ACHN (cell line): Measurements from ENCODE around the gene NR2C2AP.

ENCODE experiments used
- DNase-seq: peaks from one replicate; pipeline ENCODE4 v3.0.0-alpha.2; 2015
- in situ Hi-C: cut with HindIII; loops from 2 replicates; pipeline ENCODE4 v1.10.0; 2017; ENCODE audit warnings: low sequenced_read_pairs, low pct_ligation_motif_present, low pct_unique_long_range_greater_than_20kb

The NR2C2AP gene

GRCh38 chr19:19218911-19219310, 15.7 kb upstream of the NR2C2AP start:
- in situ Hi-C loops = no loop called here
- no peak for DNase-seq

GRCh38 chr19:19217099-19217498, 13.9 kb upstream of the NR2C2AP start:
- in situ Hi-C loops = no loop called here
- no peak for DNase-seq

- in situ Hi-C loops = no loop called here
- DNase-seq = no peak
Measured at GRCh38 chr19:19215792-19216191, 12.6 kb upstream of the NR2C2AP start.

GRCh38 chr19:19214892-19215291, 11.7 kb upstream of the NR2C2AP start:
- in situ Hi-C loops = no loop called here
- peak; percentile 61 for DNase-seq

- no peak for DNase-seq
- in situ Hi-C loops = no loop called here
Measured at GRCh38 chr19:19214159-19214490, 10.9 kb upstream of the NR2C2AP start.

- in situ Hi-C loops = no loop called here
- no peak for DNase-seq
Measured at GRCh38 chr19:19213426-19214158, 10.4 kb upstream of the NR2C2AP start.

GRCh38 chr19:19212916-19213315, 9.7 kb upstream of the NR2C2AP start:
- in situ Hi-C loops = no loop called here
- no peak for DNase-seq

GRCh38 chr19:19211499-19212420, 8.5 kb upstream of the NR2C2AP start, which contains the start of gene NCAN:
Gene NCAN, plus strand, starts transcription at chr19:19211958. Its CDS starts 4,996 bp downstream, at chr19:19216954.
- in situ Hi-C loops = no loop called here
- no peak for DNase-seq

GRCh38 chr19:19209372-19209771, 6.2 kb upstream of the NR2C2AP start:
- no peak for DNase-seq

GRCh38 chr19:19207637-19208572, 4.7 kb upstream of the NR2C2AP start:
- in situ Hi-C loops = no loop called here

More at GRCh38 chr19:19209372-19209771, 6.2 kb upstream of the NR2C2AP start:
- in situ Hi-C loops = no loop called here

GRCh38 chr19:19206938-19207337, 3.7 kb upstream of the NR2C2AP start:
- no peak for DNase-seq
- in situ Hi-C loops = no loop called here

More at GRCh38 chr19:19207637-19208572, 4.7 kb upstream of the NR2C2AP start:
- no peak for DNase-seq

GRCh38 chr19:19205416-19206410, 2.5 kb upstream of the NR2C2AP start:
- DNase-seq = no peak
- in situ Hi-C loops = no loop called here

- no peak for DNase-seq
- in situ Hi-C loops = no loop called here
Measured at GRCh38 chr19:19204181-19204580, 967 bp upstream of the NR2C2AP start.

- in situ Hi-C loops = no loop called here
- no peak for DNase-seq
Measured at GRCh38 chr19:19202707-19203011, 555 bp downstream of the NR2C2AP start.

GRCh38 chr19:19201697-19202630, 1.2 kb downstream of the NR2C2AP start:
- no peak for DNase-seq
- in situ Hi-C loops = no loop called here

- in situ Hi-C loops = no loop called here
- no peak for DNase-seq
Measured at GRCh38 chr19:19193926-19194325, 9.3 kb downstream of the NR2C2AP start.
